Tibial nerve (tissue), 4 donors: Measurements from ENCODE around the gene PLD2. TPM values are rescaled to one million over a fixed set of nuclear protein-coding genes. Genes with fewer than 3 reads are reported as not detected.
A peak's percentile ranks its signal among the peaks of the same experiment; 100 is the strongest.

Experiments used
- DNase-seq, 2 donors: peaks; one replicate each; pipeline ENCODE4 v3.0.0-alpha.2; 2019; ENCODE audit warnings: low spot score in 2 of 2
- H3K27ac ChIP-seq, 4 donors: fragments of 200-600 bp; sonication (generic) in 3 of 4; one replicate each; pipeline ENCODE4 v1.5.1; 2017 to 2019; ENCODE audit warnings: mild to moderate bottlenecking in 1 of 4
- H3K27me3 ChIP-seq, 2 donors: fragments of 200-600 bp; sonication (generic) in 1 of 2; one replicate each; pipeline versions ENCODE4 v1.5.1 to v1.6.0; 2017 to 2019
- H3K36me3 ChIP-seq, 3 donors: fragments of 200-600 bp; sonication (generic); one replicate each; pipeline ENCODE4 v1.5.1; 2018 to 2019
- H3K4me1 ChIP-seq, 4 donors: fragments of 200-600 bp; sonication (generic) in 3 of 4; one replicate each; pipeline ENCODE4 v1.5.1; 2017 to 2019
- H3K4me3 ChIP-seq, 4 donors: fragments of 200-600 bp; sonication (generic) in 3 of 4; one replicate each; pipeline ENCODE4 v1.5.1; 2017 to 2019; ENCODE audit warnings: mild to moderate bottlenecking in 1 of 4, moderate library complexity in 1 of 4
- H3K9me3 ChIP-seq, 4 donors: fragments of 200-600 bp; sonication (generic) in 3 of 4; one replicate each; pipeline ENCODE4 v1.5.1; 2017 to 2019
- CTCF ChIP-seq, 5 experiments: fragments of 200-600 bp in 3 of 5; fragments of 450-650 bp in 2 of 5; sonication (generic) in 3 of 5; IDR thresholded peaks; one replicate each; pipeline ENCODE4 v1.5.1; 2016 to 2019; ENCODE audit warnings: antibody characterized with exemption in 5 of 5, mild to moderate bottlenecking in 3 of 5, moderate library complexity in 2 of 5
- EP300 ChIP-seq, 2 donors: sonication (generic); formaldehyde crosslinking; IDR thresholded peaks; one replicate each; pipeline ENCODE4 v1.6.1; 2017; ENCODE audit warnings: antibody characterized with exemption in 2 of 2, mild to moderate bottlenecking in 1 of 2
- POLR2A ChIP-seq, 2 donors: fragments of 450-650 bp; IDR thresholded peaks; one replicate each; pipeline ENCODE4 v1.6.1; 2017; ENCODE audit warnings: antibody characterized with exemption in 2 of 2, mild to moderate bottlenecking in 2 of 2, moderate library complexity in 2 of 2
- WGBS, 2 donors: methylation state at CpG; one replicate each; pipeline ENCODE4 v1.1.5; 2018; 5-methylcytosine and 5-hydroxymethylcytosine counted together
- total RNA-seq, 4 donors: library from RNA; depleted of rRNA; stranded (reverse); fragments of >200 nt; gene quantifications; one replicate each; pipeline ENCODE4 v1.1.0, GENCODE V29; 2016

Gene PLD2
- total RNA-seq, 4 donors from 2014 or later = 17.2 to 63.0 (median 30.1) TPM

- H3K9me3 ChIP-seq = no peaks in the 10 kb centered on the region
- H3K27ac ChIP-seq = peak overlapping the region; percentile 41 to 91 (median 81)
- WGBS, 2 donors = 28 to 37% methylated on average over 7 of the region's 7 CpGs
- DNase-seq = no peak
- no peak overlapping the region for H3K4me3 ChIP-seq
- H3K27me3 ChIP-seq = no peaks in the 10 kb centered on the region
- TF ChIP-seq EP300 (IDR thresholded peaks at IDR 0.05) = peak; percentile 47 to 83
- TF ChIP-seq CTCF (IDR thresholded peaks at IDR 0.05) = no peak
- H3K36me3 ChIP-seq = no peaks in the 10 kb centered on the region
- peaks cover 0 to 84% (median 43%) of the 10 kb centered on the region in 4 donors for H3K4me1 ChIP-seq
Observed at GRCh38 chr17:4858068-4858881, 51.3 kb downstream of the PLD2 start.

GRCh38 chr17:4858882-4859260 is 51.9 kb downstream of the PLD2 start:
- Histone ChIP-seq H3K27me3 (no peaks in the 10 kb centered on the region), H3K36me3 (no peaks in the 10 kb centered on the region), H3K4me3 (no peak overlapping the region), H3K4me1 (peaks cover 0 to 84% (median 43%) of the 10 kb centered on the region in 4 donors), H3K27ac (peak overlapping the region; percentile 36 to 91 (median 81)), H3K9me3 (no peaks in the 10 kb centered on the region)
- WGBS, 2 donors = 23 to 33% methylated on average over 5 of the region's 5 CpGs
- TF ChIP-seq CTCF (IDR thresholded peaks at IDR 0.05) (no peak), POLR2A (IDR thresholded peaks at IDR 0.05) (no peak)
- DNase-seq = no peak

GRCh38 chr17:4859816-4860625 is 53.1 kb downstream of the PLD2 start:
- no peak for TF ChIP-seq POLR2A (IDR thresholded peaks at IDR 0.05)
- peak in 1 of 2 donors; percentile 11 for TF ChIP-seq EP300 (IDR thresholded peaks at IDR 0.05)
- 45 to 59% methylated on average over 32 of the region's 32 CpGs for WGBS, 2 donors
- peak overlapping the region in 2 of 4 donors; percentile 25 to 38 for H3K4me3 ChIP-seq

GRCh38 chr17:4860651-4861050 is 53.7 kb downstream of the PLD2 start:
- H3K27ac ChIP-seq = peak overlapping the region; percentile 50 to 91 (median 81)
- H3K9me3 ChIP-seq = no peaks in the 10 kb centered on the region
- TF ChIP-seq CTCF (IDR thresholded peaks at IDR 0.05) (no peak), EP300 (IDR thresholded peaks at IDR 0.05) (no peak), POLR2A (IDR thresholded peaks at IDR 0.05) (no peak)
- peak overlapping the region in 1 of 4 donors; percentile 38 for H3K4me3 ChIP-seq
- DNase-seq = no peak
- H3K27me3 ChIP-seq = no peaks in the 10 kb centered on the region
- H3K4me1 ChIP-seq = peaks cover 0 to 73% (median 43%) of the 10 kb centered on the region in 4 donors
- WGBS, 2 donors = 78 to 80% methylated on average over 9 of the region's 9 CpGs
- no peaks in the 10 kb centered on the region for H3K36me3 ChIP-seq

More at GRCh38 chr17:4859816-4860625, 53.1 kb downstream of the PLD2 start:
- DNase-seq = no peak
- no peaks in the 10 kb centered on the region for H3K9me3 ChIP-seq
- H3K36me3 ChIP-seq = no peaks in the 10 kb centered on the region
- H3K4me1 ChIP-seq = peaks cover 0 to 73% (median 43%) of the 10 kb centered on the region in 4 donors
- H3K27ac ChIP-seq = peak overlapping the region; percentile 50 to 91 (median 81)
- H3K27me3 ChIP-seq = no peaks in the 10 kb centered on the region

GRCh38 chr17:4861052-4861451 is 54.1 kb downstream of the PLD2 start:
- TF ChIP-seq EP300 (IDR thresholded peaks at IDR 0.05) = no peak
- TF ChIP-seq CTCF (IDR thresholded peaks at IDR 0.05) = no peak
- TF ChIP-seq POLR2A (IDR thresholded peaks at IDR 0.05) = no peak
- H3K9me3 ChIP-seq = no peaks in the 10 kb centered on the region
- peaks cover 0 to 69% (median 41%) of the 10 kb centered on the region in 4 donors for H3K4me1 ChIP-seq
- WGBS, 2 donors = 85% methylated on average over 16 of the region's 16 CpGs
- no peaks in the 10 kb centered on the region for H3K36me3 ChIP-seq
- DNase-seq = no peak
- no peaks in the 10 kb centered on the region for H3K27me3 ChIP-seq
- peak overlapping the region; percentile 50 to 91 (median 81) for H3K27ac ChIP-seq
- H3K4me3 ChIP-seq = no peak overlapping the region
